ENCODE measurements around the gene TRPC4. TPM values are rescaled to one million over a fixed set of nuclear protein-coding genes. Genes with fewer than 3 reads are reported as not detected.

TRPC4 gene
- total and polyA plus RNA-seq, 12 donors, result 0.26 to 3.9 (median 1.0) TPM; not detected in 1

DNA sequence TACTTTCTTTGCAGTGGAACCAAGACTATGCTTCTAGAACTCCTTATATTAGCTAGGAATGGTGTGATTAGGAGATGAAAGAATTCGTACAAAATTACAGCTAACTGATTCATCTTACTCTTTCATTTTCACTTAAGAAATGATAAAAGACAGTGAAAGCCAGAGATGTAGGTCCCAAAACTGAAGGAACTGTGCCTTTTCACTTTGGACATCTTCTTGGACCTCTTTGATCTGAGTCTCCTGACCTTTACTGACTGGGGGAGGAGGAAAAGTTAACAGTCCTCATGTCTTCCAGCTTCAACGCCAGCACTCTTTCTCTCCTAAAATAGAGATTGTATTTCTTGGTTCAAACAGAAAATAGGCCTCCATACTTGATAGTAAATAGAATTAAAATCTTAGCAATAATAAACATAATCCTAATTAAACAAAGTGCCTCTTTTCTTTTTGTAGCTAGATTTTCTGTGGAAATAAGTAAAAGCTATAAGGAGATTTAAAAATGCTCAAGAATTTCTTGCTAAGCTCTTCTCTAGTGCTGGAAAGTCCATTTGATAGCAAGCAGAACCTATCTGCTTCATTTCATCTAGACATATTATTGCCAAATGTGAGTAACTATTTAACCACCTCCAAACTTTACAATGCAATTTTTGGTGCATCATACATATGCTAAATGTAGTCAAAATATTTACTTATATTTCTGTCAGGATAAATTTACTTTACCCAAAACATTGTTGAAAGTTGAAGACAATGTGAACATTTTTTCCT, 161.7 kb downstream of the TRPC4 start:
- TF ChIP-seq, protein P1, sequence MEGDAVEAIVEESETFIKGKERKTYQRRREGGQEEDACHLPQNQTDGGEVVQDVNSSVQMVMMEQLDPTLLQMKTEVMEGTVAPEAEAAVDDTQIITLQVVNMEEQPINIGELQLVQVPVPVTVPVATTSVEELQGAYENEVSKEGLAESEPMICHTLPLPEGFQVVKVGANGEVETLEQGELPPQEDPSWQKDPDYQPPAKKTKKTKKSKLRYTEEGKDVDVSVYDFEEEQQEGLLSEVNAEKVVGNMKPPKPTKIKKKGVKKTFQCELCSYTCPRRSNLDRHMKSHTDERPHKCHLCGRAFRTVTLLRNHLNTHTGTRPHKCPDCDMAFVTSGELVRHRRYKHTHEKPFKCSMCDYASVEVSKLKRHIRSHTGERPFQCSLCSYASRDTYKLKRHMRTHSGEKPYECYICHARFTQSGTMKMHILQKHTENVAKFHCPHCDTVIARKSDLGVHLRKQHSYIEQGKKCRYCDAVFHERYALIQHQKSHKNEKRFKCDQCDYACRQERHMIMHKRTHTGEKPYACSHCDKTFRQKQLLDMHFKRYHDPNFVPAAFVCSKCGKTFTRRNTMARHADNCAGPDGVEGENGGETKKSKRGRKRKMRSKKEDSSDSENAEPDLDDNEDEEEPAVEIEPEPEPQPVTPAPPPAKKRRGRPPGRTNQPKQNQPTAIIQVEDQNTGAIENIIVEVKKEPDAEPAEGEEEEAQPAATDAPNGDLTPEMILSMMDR (IDR thresholded peaks at IDR 0.05), result no peak
- H3K27me3 ChIP-seq, result no peaks in the 10 kb centered on the region
- no peaks in the 10 kb centered on the region for H3K4me1 ChIP-seq
- intact Hi-C loops (cut with DNase I), result no loop called here
- no peak overlapping the region for H3K4me3 ChIP-seq
- 75 to 76% methylated on average over 2 of the region's 2 CpGs for WGBS, 2 donors
- H3K27ac ChIP-seq, result no peak overlapping the region
- no peaks in the 10 kb centered on the region for H3K36me3 ChIP-seq
- no peak for ATAC-seq
- no peaks in the 10 kb centered on the region for H3K9me3 ChIP-seq
- DNase-seq, result no peak

DNA sequence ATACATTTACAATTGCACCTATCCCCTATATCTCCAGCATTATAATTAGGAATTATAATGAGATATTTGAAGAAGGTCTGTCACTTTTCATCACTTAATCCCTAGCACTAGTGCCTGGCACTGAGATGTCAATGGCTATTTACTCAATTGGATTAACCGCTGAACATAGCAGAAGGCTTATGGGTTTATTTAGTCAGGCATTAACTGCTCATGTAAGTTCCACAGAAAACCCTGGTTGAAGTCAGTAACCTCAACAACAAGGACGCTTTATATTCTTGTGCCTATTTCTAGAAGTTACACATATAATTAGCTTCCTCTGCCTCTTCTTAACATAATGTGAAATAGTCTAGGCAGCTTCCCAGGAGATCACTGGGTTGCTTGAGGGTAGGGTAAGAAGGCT, 163.5 kb downstream of the TRPC4 start:
- no peak overlapping the region for H3K4me3 ChIP-seq
- no peak for ATAC-seq
- no peaks in the 10 kb centered on the region for H3K9me3 ChIP-seq
- H3K4me1 ChIP-seq, result peaks cover 0 to 6% (median 0%) of the 10 kb centered on the region in 9 donors
- intact Hi-C loops (cut with DNase I), result no loop called here
- H3K27me3 ChIP-seq, result no peaks in the 10 kb centered on the region
- WGBS, 2 donors, result 87 to 92% methylated on average over 2 of the region's 2 CpGs
- no peak overlapping the region for H3K27ac ChIP-seq
- no peaks in the 10 kb centered on the region for H3K36me3 ChIP-seq
- TF ChIP-seq, protein P1 (IDR thresholded peaks at IDR 0.05), result no peak
- no peak for DNase-seq

DNA sequence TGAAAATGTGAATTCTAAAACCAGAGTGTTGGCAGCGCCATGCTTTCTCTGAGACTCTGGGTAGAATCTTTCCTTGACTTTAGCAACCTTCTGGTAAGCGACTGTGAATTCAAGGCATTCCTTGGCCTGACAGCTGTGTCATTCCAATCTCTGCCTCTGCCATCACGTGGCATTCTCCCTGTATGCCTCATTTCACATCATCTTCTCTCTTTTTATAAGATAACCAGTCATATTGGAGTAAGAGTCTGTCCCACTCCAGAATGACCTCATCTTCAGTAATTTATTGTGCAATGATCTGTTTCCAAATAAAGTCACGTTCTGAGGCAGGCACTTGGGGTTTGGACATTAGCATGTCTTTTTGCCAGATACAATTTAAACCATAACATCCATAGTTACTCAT, 167.6 kb downstream of the TRPC4 start:
- ATAC-seq (peak in 3 of 8 donors; percentile 27 to 86 (median 37)), DNase-seq (no peak)
- intact Hi-C loops (cut with DNase I), result no loop called here
- no peaks in the 10 kb centered on the region for H3K9me3 ChIP-seq
- H3K27me3 ChIP-seq, result no peaks in the 10 kb centered on the region
- WGBS, 2 donors, result 62 to 63% methylated on average over 4 of the region's 4 CpGs
- H3K36me3 ChIP-seq, result no peaks in the 10 kb centered on the region
- H3K27ac ChIP-seq, result peak overlapping the region in 2 of 10 donors; percentile 23 to 65
- peaks cover 0 to 9% (median 0%) of the 10 kb centered on the region in 9 donors for H3K4me1 ChIP-seq
- no peak overlapping the region for H3K4me3 ChIP-seq
- TF ChIP-seq, protein P1 (IDR thresholded peaks at IDR 0.05), result no peak

DNA sequence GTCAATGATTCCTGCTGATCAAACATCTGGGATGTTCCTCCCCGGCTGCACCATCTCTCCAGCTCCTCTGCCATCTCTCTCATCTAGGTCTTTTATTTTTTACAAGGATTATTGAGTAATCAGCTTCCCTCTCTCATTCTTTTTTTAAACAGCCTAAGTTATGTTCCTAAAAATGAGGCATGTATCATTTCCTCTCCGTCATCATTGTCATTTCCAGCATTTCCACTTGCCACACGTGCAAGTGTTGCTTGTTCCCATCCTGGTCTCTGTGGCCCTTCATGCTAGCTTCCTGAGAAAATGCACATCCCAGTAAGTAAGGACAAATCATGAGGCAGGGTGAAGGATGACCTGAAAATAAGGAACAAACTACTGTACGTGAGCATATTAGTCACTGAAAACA, 168.3 kb downstream of the TRPC4 start:
- Histone ChIP-seq H3K27me3 (no peaks in the 10 kb centered on the region), H3K4me3 (no peak overlapping the region), H3K4me1 (peaks cover 0 to 9% (median 0%) of the 10 kb centered on the region in 9 donors), H3K9me3 (no peaks in the 10 kb centered on the region), H3K27ac (peak overlapping the region in 1 of 10 donors; percentile 65), H3K36me3 (no peaks in the 10 kb centered on the region)
- DNase-seq (no peak), ATAC-seq (peak in 3 of 8 donors; percentile 27 to 48 (median 42))
- TF ChIP-seq, protein P1 (IDR thresholded peaks at IDR 0.05), result no peak
- intact Hi-C loops (cut with DNase I), result no loop called here
- 41 to 59% methylated on average over 4 of the region's 4 CpGs for WGBS, 2 donors
